Caco-2 (cell line): ENCODE data around the gene MOB3C. TPM values are rescaled to one million over a fixed set of nuclear protein-coding genes. Genes with fewer than 3 reads are reported as not detected.

Source experiments
- BruUV-seq: library from RNA; stranded (reverse); fragments of 400-500 nt; replicated peaks from 2 replicates; lab custom pipeline; 2021; lab: Mats Ljungman, UMichigan
- CTCF ChIA-PET: fragments of 300-600 bp; sonication (Branson Sonifier 250); formaldehyde crosslinking; loops from one replicate; lab custom pipeline; 2022; ENCODE audit warnings: antibody characterized with exemption; lab: Charles Lee
- POLR2A ChIA-PET: fragments of 300-600 bp; sonication (Branson Sonifier 250); formaldehyde crosslinking; loops from one replicate; lab custom pipeline; 2022; ENCODE audit warnings: antibody characterized with exemption; lab: Charles Lee
- DNase-seq, 2 experiments: peaks; one replicate each; pipeline versions ENCODE4 v3.0.0 to v3.0.0-alpha.2; 2020 to 2022
- H3K27me3 ChIP-seq: replicated peaks from 2 replicates; pipeline ENCODE4 v1.6.0; 2011; ENCODE audit warnings: low read length; ENCODE audit not compliant: control insufficient read depth, insufficient read depth
- H3K36me3 ChIP-seq: 2 replicates; pipeline ENCODE4 v1.5.1; 2011; ENCODE audit warnings: low read length; ENCODE audit not compliant: control insufficient read depth, insufficient read depth
- H3K4me1 ChIP-seq: fragments of 250-450 bp; sonication (Bioruptor Pico); 2 replicates; pipeline ENCODE4 v1.5.1; 2020; ENCODE audit warnings: mild to moderate bottlenecking
- H3K4me3 ChIP-seq: 2 replicates; pipeline ENCODE4 v1.5.1; 2011; ENCODE audit warnings: low read depth, mild to moderate bottlenecking, control low read depth, low read length
- H3K9me3 ChIP-seq: fragments of 250-450 bp; sonication (Bioruptor Pico); 2 replicates; pipeline ENCODE4 v1.5.1; 2020; ENCODE audit warnings: mild to moderate bottlenecking, moderate library complexity
- H3K27ac Mint-ChIP-seq: one replicate; pipeline ENCODE4 v1.8.0; 2022; ENCODE audit warnings: mixed read lengths; ENCODE audit not compliant: unreplicated experiment
- H3K27me3 Mint-ChIP-seq: one replicate; pipeline ENCODE4 v1.8.0; 2022; ENCODE audit warnings: mixed read lengths; ENCODE audit not compliant: insufficient read depth, unreplicated experiment
- H3K36me3 Mint-ChIP-seq: one replicate; pipeline ENCODE4 v1.8.0; 2022; ENCODE audit warnings: mild to moderate bottlenecking, mixed read lengths; ENCODE audit not compliant: insufficient read depth, unreplicated experiment
- H3K4me1 Mint-ChIP-seq: one replicate; pipeline ENCODE4 v1.8.0; 2022; ENCODE audit warnings: low read depth, mixed read lengths; ENCODE audit not compliant: unreplicated experiment
- H3K4me3 Mint-ChIP-seq: one replicate; pipeline ENCODE4 v1.8.0; 2022; ENCODE audit warnings: mild to moderate bottlenecking, moderate library complexity, mixed read lengths; ENCODE audit not compliant: unreplicated experiment
- H3K9me3 Mint-ChIP-seq: one replicate; pipeline ENCODE4 v1.8.0; 2022; ENCODE audit warnings: mixed read lengths; ENCODE audit not compliant: unreplicated experiment
- CTCF ChIP-seq, 2 experiments: fragments of 200-600 bp in 1 of 2; IDR thresholded peaks; 1 replicate in 1 of 2; 2 replicates in 1 of 2; pipeline versions ENCODE4 v1.5.1 to v1.8.0; 2011 to 2022; ENCODE audit warnings: antibody characterized with exemption in 1 of 2, control low read depth in 1 of 2, inconsistent platforms in 1 of 2, low read depth in 1 of 2, low read length in 1 of 2, mild to moderate bottlenecking in 1 of 2, moderate library complexity in 1 of 2; ENCODE audit not compliant: insufficient read depth in 1 of 2, severe bottlenecking in 1 of 2, unreplicated experiment in 1 of 2
- intact Hi-C: fragments of 100-400 bp; cut with micrococcal nuclease; formaldehyde crosslinking; loops from one replicate; pipeline ENCODE4 v1.10.0; 2022; ENCODE audit not compliant: unreplicated experiment
- total RNA-seq: library from RNA; stranded (reverse); gene quantifications from 2 replicates; pipeline ENCODE4 v1.2.3, GENCODE V29; 2022

MOB3C gene
- total RNA-seq, 1 experiment from 2014 or later = 1.6 TPM

- H3K4me3 ChIP-seq = no peak overlapping the region
- BruUV-seq = no TSS peak
- Mint-ChIP-seq H3K27ac (no peak overlapping the region), H3K27me3 (no peaks in the 10 kb centered on the region), H3K9me3 (no peaks in the 10 kb centered on the region), H3K36me3 (no peaks in the 10 kb centered on the region), H3K4me1 (no peaks in the 10 kb centered on the region), H3K4me3 (no peak overlapping the region)
- DNase-seq = no peak
- ChIA-PET POLR2A (no interaction called here), CTCF (no interaction called here)
- no peaks in the 10 kb centered on the region for H3K36me3 ChIP-seq
- intact Hi-C loops = no loop called here
- no peaks in the 10 kb centered on the region for H3K9me3 ChIP-seq
- no peaks in the 10 kb centered on the region for H3K27me3 ChIP-seq
- H3K4me1 ChIP-seq = no peaks in the 10 kb centered on the region
- TF ChIP-seq CTCF (IDR thresholded peaks at IDR 0.05; ENCODE audit: insufficient read depth in 1 of 2, low read depth in 1 of 2, low read length in 1 of 2, severe bottlenecking in 1 of 2, unreplicated experiment in 1 of 2) = no peak
These were observed 14.1 kb upstream of the MOB3C start for GRCh38 chr1:46630719-46631118.

- H3K27me3 ChIP-seq = no peaks in the 10 kb centered on the region
- no peaks in the 10 kb centered on the region for H3K9me3 ChIP-seq
- Mint-ChIP-seq H3K9me3 (no peaks in the 10 kb centered on the region), H3K27ac (no peak overlapping the region), H3K36me3 (no peaks in the 10 kb centered on the region), H3K4me1 (peaks cover 6% of the 10 kb centered on the region), H3K27me3 (no peaks in the 10 kb centered on the region), H3K4me3 (no peak overlapping the region)
- ChIA-PET CTCF (interaction anchor here (1.7 kb wide), 1 partner anchor 101 kb away, joined by 5 read pairs; no protein-coding TSS in a partner anchor), POLR2A (interaction anchor here (0.7 kb wide), 1 partner anchor 58 kb away, joined by 3 read pairs; no protein-coding TSS in a partner anchor)
- intact Hi-C loops = no loop called here
- no TSS peak for BruUV-seq
- TF ChIP-seq CTCF (IDR thresholded peaks at IDR 0.05; ENCODE audit: insufficient read depth in 1 of 2, low read depth in 1 of 2, low read length in 1 of 2, severe bottlenecking in 1 of 2, unreplicated experiment in 1 of 2) = no peak
- H3K4me1 ChIP-seq = peaks cover 9% of the 10 kb centered on the region; the same call in 1 of the 2 replicates
- no peaks in the 10 kb centered on the region for H3K36me3 ChIP-seq
- DNase-seq = no peak
- H3K4me3 ChIP-seq = no peak overlapping the region
These were observed 7.4 kb upstream of the MOB3C start for GRCh38 chr1:46623743-46624644.

- Histone ChIP-seq H3K4me1 (peaks cover 9% of the 10 kb centered on the region; the same call in 1 of the 2 replicates), H3K9me3 (no peaks in the 10 kb centered on the region), H3K27me3 (no peaks in the 10 kb centered on the region), H3K4me3 (no peak overlapping the region), H3K36me3 (no peaks in the 10 kb centered on the region)
- intact Hi-C loops = loop anchor here (1.0 kb wide), 1 partner anchor 103 kb away; no protein-coding TSS in a partner anchor
- no peak overlapping the region for H3K4me3 Mint-ChIP-seq
- no peaks in the 10 kb centered on the region for H3K27me3 Mint-ChIP-seq
- peak in 1 of 2 experiments; percentile 40 for TF ChIP-seq CTCF (IDR thresholded peaks at IDR 0.05; ENCODE audit: insufficient read depth in 1 of 2, low read depth in 1 of 2, low read length in 1 of 2, severe bottlenecking in 1 of 2, unreplicated experiment in 1 of 2)
- ChIA-PET CTCF (interaction anchor here (1.2 to 1.4 kb wide), 2 partner anchors 18 to 103 kb away, joined by 4 to 6 read pairs; partner anchors contain the start of gene MKNK1), POLR2A (no interaction called here)
- no peaks in the 10 kb centered on the region for H3K9me3 Mint-ChIP-seq
- peaks cover 9% of the 10 kb centered on the region for H3K4me1 Mint-ChIP-seq
- peak in 1 of 2 experiments; percentile 49 for DNase-seq
- BruUV-seq = no TSS peak
- H3K36me3 Mint-ChIP-seq = peaks cover 3% of the 10 kb centered on the region
- H3K27ac Mint-ChIP-seq = no peak overlapping the region
These were observed 5.7 kb upstream of the MOB3C start for GRCh38 chr1:46622344-46622743.
